SK-N-SH treated with all-trans-retinoic acid at 6 μM for 48 hours (cell line): ENCODE measurements around the gene SHROOM4.

ENCODE experiments used
- ATAC-seq: fragments of 200-7000 bp; cut with Tn5 transposase; 3 replicates; pipeline ENCODE4 v1.9.1; 2020; ENCODE audit warnings: mild to moderate bottlenecking, moderate library complexity
- BACH2 ChIP-seq: fragments of 250-450 bp; sonication (Bioruptor Pico); IDR thresholded peaks from 2 replicates; pipeline ENCODE4 v1.9.0; 2021; ENCODE audit warnings: mild to moderate bottlenecking, borderline replicate concordance
- CSDC2 ChIP-seq: fragments of 250-450 bp; sonication (Bioruptor Pico); IDR thresholded peaks from 2 replicates; pipeline ENCODE4 v1.5.0; 2020; ENCODE audit warnings: mild to moderate bottlenecking, moderate library complexity
- ESRRG ChIP-seq: fragments of 250-450 bp; sonication (Bioruptor Pico); IDR thresholded peaks from 2 replicates; pipeline ENCODE4 v1.6.1; 2021; ENCODE audit warnings: mild to moderate bottlenecking
- GLIS3 ChIP-seq: fragments of 250-450 bp; sonication (Bioruptor Pico); IDR thresholded peaks from 2 replicates; pipeline ENCODE4 v1.5.0; 2020; ENCODE audit warnings: mild to moderate bottlenecking, moderate library complexity
- ISL1 ChIP-seq: fragments of 250-450 bp; sonication (Bioruptor Pico); IDR thresholded peaks from 2 replicates; pipeline ENCODE4 v2.1.2; 2022; ENCODE audit warnings: mild to moderate bottlenecking, moderate library complexity
- OSR1 ChIP-seq: fragments of 250-450 bp; sonication (Bioruptor Pico); IDR thresholded peaks from 2 replicates; pipeline ENCODE4 v1.8.0; 2022; ENCODE audit warnings: moderate library complexity, mild to moderate bottlenecking, inconsistent platforms
- RARB ChIP-seq: fragments of 250-450 bp; sonication (Bioruptor Pico); IDR thresholded peaks from 2 replicates; pipeline ENCODE4 v1.8.0; 2021; ENCODE audit warnings: mild to moderate bottlenecking, moderate library complexity
- SNAI2 ChIP-seq: fragments of 250-450 bp; sonication (Bioruptor Pico); IDR thresholded peaks from 2 replicates; pipeline ENCODE4 v1.5.0; 2020; ENCODE audit warnings: mild to moderate bottlenecking, moderate library complexity
- TCF4 ChIP-seq: fragments of 250-450 bp; sonication (Bioruptor Pico); IDR thresholded peaks from 2 replicates; pipeline ENCODE4 v1.8.0; 2021; ENCODE audit warnings: mild to moderate bottlenecking, moderate library complexity, borderline replicate concordance
- TOX ChIP-seq: fragments of 250-450 bp; sonication (Bioruptor Pico); IDR thresholded peaks from 2 replicates; pipeline ENCODE4 v1.8.0; 2021; ENCODE audit warnings: mild to moderate bottlenecking, moderate library complexity, borderline replicate concordance
- ZC3H10 ChIP-seq: fragments of 250-450 bp; sonication (Bioruptor Pico); IDR thresholded peaks from 2 replicates; pipeline ENCODE4 v1.5.1; 2021; ENCODE audit warnings: mild to moderate bottlenecking, moderate library complexity
- ZNF565 ChIP-seq: fragments of 450-650 bp; formaldehyde crosslinking; conservative IDR thresholded peaks from 2 replicates; pipeline ENCODE4 v1.5.0; 2020; ENCODE audit warnings: low read depth, mild to moderate bottlenecking, moderate library complexity
- ZNF8 ChIP-seq: fragments of 450-650 bp; formaldehyde crosslinking; IDR thresholded peaks from 2 replicates; pipeline ENCODE4 v1.5.0; 2020; ENCODE audit warnings: mild to moderate bottlenecking, moderate library complexity
- TF ChIP-seq, protein P1 (sequence below): fragments of 250-450 bp; sonication (Bioruptor Pico); IDR thresholded peaks from 2 replicates; pipeline ENCODE4 v1.5.1; 2020; ENCODE audit warnings: low read depth, mild to moderate bottlenecking, moderate library complexity
- TF ChIP-seq, protein P2 (sequence below): fragments of 250-450 bp; sonication (Bioruptor Pico); IDR thresholded peaks from 2 replicates; pipeline ENCODE4 v1.5.0; 2020; ENCODE audit warnings: mild to moderate bottlenecking, moderate library complexity
- TF ChIP-seq, protein P3 (sequence below): fragments of 250-450 bp; sonication (Bioruptor Pico); IDR thresholded peaks from 2 replicates; pipeline ENCODE4 v1.8.0; 2020; ENCODE audit warnings: mild to moderate bottlenecking, moderate library complexity, borderline replicate concordance
- TF ChIP-seq, protein P4 (sequence below): fragments of 250-450 bp; sonication (Bioruptor Pico); IDR thresholded peaks from 2 replicates; pipeline ENCODE4 v1.5.1; 2021; ENCODE audit warnings: mild to moderate bottlenecking, moderate library complexity
- TF ChIP-seq, protein P5 (sequence below): fragments of 250-450 bp; sonication (Bioruptor Pico); IDR thresholded peaks from 2 replicates; pipeline ENCODE4 v1.8.0; 2021; ENCODE audit warnings: low read depth, mild to moderate bottlenecking, moderate library complexity, borderline replicate concordance

The SHROOM4 gene

DNA sequence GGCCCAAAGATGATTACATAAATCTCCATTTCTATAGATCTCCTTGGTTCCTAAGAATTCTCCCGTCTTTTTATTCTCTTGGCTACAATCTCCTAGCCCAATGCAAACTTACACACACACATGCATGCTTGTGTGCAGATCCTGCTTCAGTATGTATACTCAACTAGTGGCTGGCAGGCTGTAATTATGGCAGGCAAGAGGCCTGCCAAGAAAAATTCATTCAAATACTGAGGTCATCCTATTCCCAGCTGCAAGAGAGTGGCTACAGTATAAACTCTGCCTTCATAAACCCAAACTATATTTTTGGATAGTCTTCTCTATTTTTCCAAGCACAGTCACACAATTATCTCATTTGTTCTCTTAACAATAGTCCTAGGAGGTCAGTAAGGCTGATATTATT, 95.2 kb downstream of the SHROOM4 start:
- TF ChIP-seq ZNF8 (CRISPR knock-in tag): no peak
- no peak for TF ChIP-seq GLIS3
- no peak for TF ChIP-seq RARB (CRISPR knock-in tag)
- TF ChIP-seq, protein P1, sequence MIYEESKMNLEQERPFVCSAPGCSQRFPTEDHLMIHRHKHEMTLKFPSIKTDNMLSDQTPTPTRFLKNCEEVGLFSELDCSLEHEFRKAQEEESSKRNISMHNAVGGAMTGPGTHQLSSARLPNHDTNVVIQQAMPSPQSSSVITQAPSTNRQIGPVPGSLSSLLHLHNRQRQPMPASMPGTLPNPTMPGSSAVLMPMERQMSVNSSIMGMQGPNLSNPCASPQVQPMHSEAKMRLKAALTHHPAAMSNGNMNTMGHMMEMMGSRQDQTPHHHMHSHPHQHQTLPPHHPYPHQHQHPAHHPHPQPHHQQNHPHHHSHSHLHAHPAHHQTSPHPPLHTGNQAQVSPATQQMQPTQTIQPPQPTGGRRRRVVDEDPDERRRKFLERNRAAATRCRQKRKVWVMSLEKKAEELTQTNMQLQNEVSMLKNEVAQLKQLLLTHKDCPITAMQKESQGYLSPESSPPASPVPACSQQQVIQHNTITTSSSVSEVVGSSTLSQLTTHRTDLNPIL (CRISPR knock-in tag): no peak
- no peak for TF ChIP-seq ESRRG (CRISPR knock-in tag)
- TF ChIP-seq, protein P2, sequence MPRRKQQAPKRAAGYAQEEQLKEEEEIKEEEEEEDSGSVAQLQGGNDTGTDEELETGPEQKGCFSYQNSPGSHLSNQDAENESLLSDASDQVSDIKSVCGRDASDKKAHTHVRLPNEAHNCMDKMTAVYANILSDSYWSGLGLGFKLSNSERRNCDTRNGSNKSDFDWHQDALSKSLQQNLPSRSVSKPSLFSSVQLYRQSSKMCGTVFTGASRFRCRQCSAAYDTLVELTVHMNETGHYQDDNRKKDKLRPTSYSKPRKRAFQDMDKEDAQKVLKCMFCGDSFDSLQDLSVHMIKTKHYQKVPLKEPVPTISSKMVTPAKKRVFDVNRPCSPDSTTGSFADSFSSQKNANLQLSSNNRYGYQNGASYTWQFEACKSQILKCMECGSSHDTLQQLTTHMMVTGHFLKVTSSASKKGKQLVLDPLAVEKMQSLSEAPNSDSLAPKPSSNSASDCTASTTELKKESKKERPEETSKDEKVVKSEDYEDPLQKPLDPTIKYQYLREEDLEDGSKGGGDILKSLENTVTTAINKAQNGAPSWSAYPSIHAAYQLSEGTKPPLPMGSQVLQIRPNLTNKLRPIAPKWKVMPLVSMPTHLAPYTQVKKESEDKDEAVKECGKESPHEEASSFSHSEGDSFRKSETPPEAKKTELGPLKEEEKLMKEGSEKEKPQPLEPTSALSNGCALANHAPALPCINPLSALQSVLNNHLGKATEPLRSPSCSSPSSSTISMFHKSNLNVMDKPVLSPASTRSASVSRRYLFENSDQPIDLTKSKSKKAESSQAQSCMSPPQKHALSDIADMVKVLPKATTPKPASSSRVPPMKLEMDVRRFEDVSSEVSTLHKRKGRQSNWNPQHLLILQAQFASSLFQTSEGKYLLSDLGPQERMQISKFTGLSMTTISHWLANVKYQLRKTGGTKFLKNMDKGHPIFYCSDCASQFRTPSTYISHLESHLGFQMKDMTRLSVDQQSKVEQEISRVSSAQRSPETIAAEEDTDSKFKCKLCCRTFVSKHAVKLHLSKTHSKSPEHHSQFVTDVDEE (CRISPR knock-in tag): no peak
- TF ChIP-seq BACH2 (CRISPR knock-in tag): no peak
- TF ChIP-seq ISL1: no peak
- TF ChIP-seq CSDC2: no peak
- no peak for TF ChIP-seq OSR1 (CRISPR knock-in tag)
- TF ChIP-seq ZC3H10 (CRISPR knock-in tag): no peak
- TF ChIP-seq, protein P3, sequence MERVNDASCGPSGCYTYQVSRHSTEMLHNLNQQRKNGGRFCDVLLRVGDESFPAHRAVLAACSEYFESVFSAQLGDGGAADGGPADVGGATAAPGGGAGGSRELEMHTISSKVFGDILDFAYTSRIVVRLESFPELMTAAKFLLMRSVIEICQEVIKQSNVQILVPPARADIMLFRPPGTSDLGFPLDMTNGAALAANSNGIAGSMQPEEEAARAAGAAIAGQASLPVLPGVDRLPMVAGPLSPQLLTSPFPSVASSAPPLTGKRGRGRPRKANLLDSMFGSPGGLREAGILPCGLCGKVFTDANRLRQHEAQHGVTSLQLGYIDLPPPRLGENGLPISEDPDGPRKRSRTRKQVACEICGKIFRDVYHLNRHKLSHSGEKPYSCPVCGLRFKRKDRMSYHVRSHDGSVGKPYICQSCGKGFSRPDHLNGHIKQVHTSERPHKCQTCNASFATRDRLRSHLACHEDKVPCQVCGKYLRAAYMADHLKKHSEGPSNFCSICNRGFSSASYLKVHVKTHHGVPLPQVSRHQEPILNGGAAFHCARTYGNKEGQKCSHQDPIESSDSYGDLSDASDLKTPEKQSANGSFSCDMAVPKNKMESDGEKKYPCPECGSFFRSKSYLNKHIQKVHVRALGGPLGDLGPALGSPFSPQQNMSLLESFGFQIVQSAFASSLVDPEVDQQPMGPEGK (CRISPR knock-in tag): no peak
- TF ChIP-seq SNAI2 (CRISPR knock-in tag): no peak
- TF ChIP-seq, protein P4, sequence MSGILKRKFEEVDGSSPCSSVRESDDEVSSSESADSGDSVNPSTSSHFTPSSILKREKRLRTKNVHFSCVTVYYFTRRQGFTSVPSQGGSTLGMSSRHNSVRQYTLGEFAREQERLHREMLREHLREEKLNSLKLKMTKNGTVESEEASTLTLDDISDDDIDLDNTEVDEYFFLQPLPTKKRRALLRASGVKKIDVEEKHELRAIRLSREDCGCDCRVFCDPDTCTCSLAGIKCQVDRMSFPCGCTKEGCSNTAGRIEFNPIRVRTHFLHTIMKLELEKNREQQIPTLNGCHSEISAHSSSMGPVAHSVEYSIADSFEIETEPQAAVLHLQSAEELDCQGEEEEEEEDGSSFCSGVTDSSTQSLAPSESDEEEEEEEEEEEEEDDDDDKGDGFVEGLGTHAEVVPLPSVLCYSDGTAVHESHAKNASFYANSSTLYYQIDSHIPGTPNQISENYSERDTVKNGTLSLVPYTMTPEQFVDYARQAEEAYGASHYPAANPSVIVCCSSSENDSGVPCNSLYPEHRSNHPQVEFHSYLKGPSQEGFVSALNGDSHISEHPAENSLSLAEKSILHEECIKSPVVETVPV (CRISPR knock-in tag): no peak
- TF ChIP-seq, all 23 proteins: peak for 0
- ATAC-seq: no peak

DNA sequence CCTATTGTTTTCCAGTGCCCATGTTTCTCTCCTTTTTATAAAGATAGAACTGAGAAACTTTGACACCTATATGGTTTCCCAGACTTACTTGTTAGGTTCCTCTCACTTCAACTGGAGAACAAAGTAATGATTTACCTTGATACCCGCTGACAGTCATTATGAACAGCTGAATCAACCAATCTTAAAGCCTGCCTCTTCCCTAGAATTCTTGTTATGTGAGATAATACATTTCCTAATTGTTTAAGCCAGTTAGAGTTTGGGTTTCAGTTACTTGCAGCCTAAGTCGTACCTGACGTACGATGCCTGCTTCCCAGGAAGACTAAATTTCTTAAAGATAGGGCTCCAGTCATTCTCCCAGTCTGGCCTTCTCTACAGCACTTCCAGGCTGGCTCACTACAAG, 97.3 kb downstream of the SHROOM4 start:
- TF ChIP-seq, protein P5, sequence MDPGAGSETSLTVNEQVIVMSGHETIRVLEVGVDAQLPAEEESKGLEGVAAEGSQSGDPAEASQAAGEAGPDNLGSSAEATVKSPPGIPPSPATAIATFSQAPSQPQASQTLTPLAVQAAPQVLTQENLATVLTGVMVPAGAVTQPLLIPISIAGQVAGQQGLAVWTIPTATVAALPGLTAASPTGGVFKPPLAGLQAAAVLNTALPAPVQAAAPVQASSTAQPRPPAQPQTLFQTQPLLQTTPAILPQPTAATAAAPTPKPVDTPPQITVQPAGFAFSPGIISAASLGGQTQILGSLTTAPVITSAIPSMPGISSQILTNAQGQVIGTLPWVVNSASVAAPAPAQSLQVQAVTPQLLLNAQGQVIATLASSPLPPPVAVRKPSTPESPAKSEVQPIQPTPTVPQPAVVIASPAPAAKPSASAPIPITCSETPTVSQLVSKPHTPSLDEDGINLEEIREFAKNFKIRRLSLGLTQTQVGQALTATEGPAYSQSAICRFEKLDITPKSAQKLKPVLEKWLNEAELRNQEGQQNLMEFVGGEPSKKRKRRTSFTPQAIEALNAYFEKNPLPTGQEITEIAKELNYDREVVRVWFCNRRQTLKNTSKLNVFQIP (CRISPR knock-in tag): no peak
- no peak for TF ChIP-seq RARB (CRISPR knock-in tag)
- TF ChIP-seq OSR1 (CRISPR knock-in tag): no peak
- no peak for TF ChIP-seq TCF4 (CRISPR knock-in tag)
- TF ChIP-seq ZNF565 (CRISPR knock-in tag): no peak
- TF ChIP-seq, protein P2 (CRISPR knock-in tag): no peak
- TF ChIP-seq GLIS3: no peak
- TF ChIP-seq TOX: no peak
- no peak for ATAC-seq

DNA sequence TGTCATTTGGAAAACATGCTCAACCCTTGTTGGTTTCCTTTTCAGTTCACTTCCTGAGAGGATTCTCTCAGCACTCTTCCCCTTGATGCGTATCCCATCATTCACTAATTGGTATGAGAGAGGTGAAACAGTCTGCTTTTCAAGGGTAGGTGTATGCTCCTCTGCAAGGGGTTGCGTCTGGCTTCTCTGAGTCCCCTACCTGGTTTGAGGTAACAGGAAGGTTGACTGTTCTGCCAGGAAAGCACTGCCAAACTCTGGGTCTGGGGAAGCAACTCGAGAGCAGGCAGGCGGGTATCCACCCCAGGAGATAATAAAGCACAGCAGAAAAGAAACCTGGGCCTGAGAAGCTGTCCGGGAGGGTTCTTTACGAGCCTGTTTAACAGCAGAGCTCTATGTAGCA, 101.2 kb downstream of the SHROOM4 start:
- no peak for ATAC-seq
- no peak for TF ChIP-seq CSDC2
- TF ChIP-seq, protein P4 (CRISPR knock-in tag): no peak
- no peak for TF ChIP-seq TOX
- no peak for TF ChIP-seq ZNF8 (CRISPR knock-in tag)
- TF ChIP-seq, protein P3 (CRISPR knock-in tag): no peak
